ENCODE data around the gene CREM. TPM values are rescaled to one million over a fixed set of nuclear protein-coding genes. Genes with fewer than 3 reads are reported as not detected.
"Not testable (repeated sequence)": the region's sequence is repeated elsewhere in the genome, so short reads cannot be mapped to it uniquely, and the experiment has no call there.

CREM gene
- total RNA-seq: 189 and 190 TPM in 2 replicates

- Mint-ChIP-seq H3K4me3 (ENCODE audit: low read depth) (peak within 1 kb of the TSS; percentile 90), H3K27me3 (ENCODE audit: low read depth) (no peaks in the 10 kb centered on the region), H3K36me3 (ENCODE audit: low read depth) (peaks cover 14% of the 10 kb centered on the region), H3K4me1 (ENCODE audit: low read depth) (peaks cover 47% of the 10 kb centered on the region), H3K27ac (peak within 1 kb of the TSS; percentile 98), H3K9me3 (no peaks in the 10 kb centered on the region)
- intact Hi-C loops (cut with micrococcal nuclease): loop anchor here (1.0 to 10.0 kb wide), 9 partner anchors 23 to 516 kb away; partner anchors contain the start of genes CUL2 and FZD8
- DNase-seq (ENCODE audit: low spot score): peak; percentile 97
These were observed at the start of gene CREM for GRCh38 chr10:35126530-35127288. Gene CREM (plus strand): TSS chr10:35126846. CDS start chr10:35137836, 10,990 bp downstream.

- H3K27me3 Mint-ChIP-seq (ENCODE audit: low read depth): no peaks in the 10 kb centered on the region
- DNase-seq (ENCODE audit: low spot score): no peak
- intact Hi-C loops (cut with micrococcal nuclease): no loop called here
- peaks cover 34% of the 10 kb centered on the region for H3K36me3 Mint-ChIP-seq (ENCODE audit: low read depth)
- H3K27ac Mint-ChIP-seq: no peak overlapping the region
- H3K9me3 Mint-ChIP-seq: peaks cover 6% of the 10 kb centered on the region
- H3K4me3 Mint-ChIP-seq (ENCODE audit: low read depth): no peak overlapping the region
- peaks cover 7% of the 10 kb centered on the region for H3K4me1 Mint-ChIP-seq (ENCODE audit: low read depth)
These were observed 47.4 kb upstream of the CREM start for GRCh38 chr10:35079265-35079664.

- intact Hi-C loops (cut with micrococcal nuclease): no loop called here
- no peak for DNase-seq (ENCODE audit: low spot score)
- Mint-ChIP-seq H3K27ac (no peak overlapping the region), H3K27me3 (ENCODE audit: low read depth) (no peaks in the 10 kb centered on the region), H3K4me1 (ENCODE audit: low read depth) (peaks cover 8% of the 10 kb centered on the region), H3K9me3 (peaks cover 6% of the 10 kb centered on the region), H3K36me3 (ENCODE audit: low read depth) (peaks cover 35% of the 10 kb centered on the region), H3K4me3 (ENCODE audit: low read depth) (no peak overlapping the region)
These were observed 46.9 kb upstream of the CREM start for GRCh38 chr10:35079763-35080162.

- DNase-seq (ENCODE audit: low spot score); H3K27me3 Mint-ChIP-seq (ENCODE audit: low read depth); H3K27ac Mint-ChIP-seq; H3K4me3 Mint-ChIP-seq (ENCODE audit: low read depth); H3K9me3 Mint-ChIP-seq; H3K4me1 Mint-ChIP-seq (ENCODE audit: low read depth); intact Hi-C loops (cut with micrococcal nuclease): not testable (repeated sequence)
- peaks cover 35% of the 10 kb centered on the region for H3K36me3 Mint-ChIP-seq (ENCODE audit: low read depth)
These were observed 46.4 kb upstream of the CREM start for GRCh38 chr10:35080261-35080660.

- intact Hi-C loops (cut with micrococcal nuclease): no loop called here
- Mint-ChIP-seq H3K4me1 (ENCODE audit: low read depth) (peaks cover 23% of the 10 kb centered on the region), H3K27ac (no peak overlapping the region), H3K27me3 (ENCODE audit: low read depth) (no peaks in the 10 kb centered on the region), H3K9me3 (peaks cover 6% of the 10 kb centered on the region), H3K4me3 (ENCODE audit: low read depth) (no peak overlapping the region), H3K36me3 (ENCODE audit: low read depth) (peaks cover 55% of the 10 kb centered on the region)
- no peak for DNase-seq (ENCODE audit: low spot score)
These were observed 43.4 kb upstream of the CREM start for GRCh38 chr10:35083242-35083641.

GRCh38 chr10:35089611-35090161 is 37.0 kb upstream of the CREM start:
- DNase-seq (ENCODE audit: low spot score): peak; percentile 23
- peaks cover 27% of the 10 kb centered on the region for H3K36me3 Mint-ChIP-seq (ENCODE audit: low read depth)
- peak overlapping the region; percentile 94 for H3K4me3 Mint-ChIP-seq (ENCODE audit: low read depth)
- H3K27me3 Mint-ChIP-seq (ENCODE audit: low read depth): no peaks in the 10 kb centered on the region
- peaks cover 35% of the 10 kb centered on the region for H3K4me1 Mint-ChIP-seq (ENCODE audit: low read depth)
- intact Hi-C loops (cut with micrococcal nuclease): loop anchor here (2.0 to 5.0 kb wide), 2 partner anchors 37 to 97 kb away; partner anchors contain the start of gene CREM
- H3K9me3 Mint-ChIP-seq: no peaks in the 10 kb centered on the region
- peak overlapping the region; percentile 90 for H3K27ac Mint-ChIP-seq

GRCh38 chr10:35090162-35090954 is 36.3 kb upstream of the CREM start, which contains the start of gene CUL2:
Gene CUL2 (minus strand): TSS chr10:35090341. CDS start chr10:35071317, 19,024 bp downstream.
- Mint-ChIP-seq H3K9me3 (no peaks in the 10 kb centered on the region), H3K27me3 (ENCODE audit: low read depth) (no peaks in the 10 kb centered on the region), H3K27ac (peak within 1 kb of the TSS; percentile 95), H3K4me3 (ENCODE audit: low read depth) (peak within 1 kb of the TSS; percentile 94), H3K36me3 (ENCODE audit: low read depth) (peaks cover 27% of the 10 kb centered on the region), H3K4me1 (ENCODE audit: low read depth) (peaks cover 35% of the 10 kb centered on the region)
- intact Hi-C loops (cut with micrococcal nuclease): loop anchor here (2.0 to 5.0 kb wide), 2 partner anchors 36 to 98 kb away; partner anchors contain the start of gene CREM
- peak; percentile 91 for DNase-seq (ENCODE audit: low spot score)

GRCh38 chr10:35091994-35092790 is 34.5 kb upstream of the CREM start:
- Mint-ChIP-seq H3K36me3 (ENCODE audit: low read depth) (peaks cover 17% of the 10 kb centered on the region), H3K9me3 (no peaks in the 10 kb centered on the region), H3K27ac (no peak overlapping the region), H3K4me3 (ENCODE audit: low read depth) (no peak overlapping the region), H3K4me1 (ENCODE audit: low read depth) (peaks cover 29% of the 10 kb centered on the region), H3K27me3 (ENCODE audit: low read depth) (peaks cover 6% of the 10 kb centered on the region)
- intact Hi-C loops (cut with micrococcal nuclease): loop anchor here (2.0 to 5.0 kb wide), 2 partner anchors 35 to 100 kb away; partner anchors contain the start of gene CREM
- no peak for DNase-seq (ENCODE audit: low spot score)

- peaks cover 10% of the 10 kb centered on the region for H3K36me3 Mint-ChIP-seq (ENCODE audit: low read depth)
These were observed 33.8 kb upstream of the CREM start for GRCh38 chr10:35092851-35093250.

GRCh38 chr10:35096312-35096711 is 30.3 kb upstream of the CREM start:
- intact Hi-C loops (cut with micrococcal nuclease): no loop called here
- H3K4me1 Mint-ChIP-seq (ENCODE audit: low read depth): peaks cover 2% of the 10 kb centered on the region

More at GRCh38 chr10:35092851-35093250, 33.8 kb upstream of the CREM start:
- no peak overlapping the region for H3K4me3 Mint-ChIP-seq (ENCODE audit: low read depth)
- peaks cover 9% of the 10 kb centered on the region for H3K27me3 Mint-ChIP-seq (ENCODE audit: low read depth)
- intact Hi-C loops (cut with micrococcal nuclease): loop anchor here (5.0 kb wide), 1 partner anchor 101 kb away; no protein-coding TSS in a partner anchor
- peaks cover 23% of the 10 kb centered on the region for H3K4me1 Mint-ChIP-seq (ENCODE audit: low read depth)
- no peak overlapping the region for H3K27ac Mint-ChIP-seq
- DNase-seq (ENCODE audit: low spot score): no peak
- no peaks in the 10 kb centered on the region for H3K9me3 Mint-ChIP-seq

GRCh38 chr10:35097510-35097909 is 29.1 kb upstream of the CREM start:
- Mint-ChIP-seq H3K9me3 (no peaks in the 10 kb centered on the region), H3K36me3 (ENCODE audit: low read depth) (no peaks in the 10 kb centered on the region), H3K4me1 (ENCODE audit: low read depth) (no peaks in the 10 kb centered on the region), H3K4me3 (ENCODE audit: low read depth) (no peak overlapping the region), H3K27ac (no peak overlapping the region), H3K27me3 (ENCODE audit: low read depth) (peaks cover 20% of the 10 kb centered on the region)
- no peak for DNase-seq (ENCODE audit: low spot score)
- intact Hi-C loops (cut with micrococcal nuclease): no loop called here

More at GRCh38 chr10:35096312-35096711, 30.3 kb upstream of the CREM start:
- Mint-ChIP-seq H3K27me3 (ENCODE audit: low read depth) (peaks cover 20% of the 10 kb centered on the region), H3K9me3 (no peaks in the 10 kb centered on the region), H3K4me3 (ENCODE audit: low read depth) (no peak overlapping the region), H3K36me3 (ENCODE audit: low read depth) (no peaks in the 10 kb centered on the region), H3K27ac (no peak overlapping the region)
- DNase-seq (ENCODE audit: low spot score): no peak

GRCh38 chr10:35103882-35104281 is 22.8 kb upstream of the CREM start:
- Mint-ChIP-seq H3K27me3 (ENCODE audit: low read depth) (peaks cover 6% of the 10 kb centered on the region), H3K4me1 (ENCODE audit: low read depth) (no peaks in the 10 kb centered on the region), H3K27ac (no peak overlapping the region), H3K36me3 (ENCODE audit: low read depth) (no peaks in the 10 kb centered on the region), H3K4me3 (ENCODE audit: low read depth) (no peak overlapping the region), H3K9me3 (no peaks in the 10 kb centered on the region)
- DNase-seq (ENCODE audit: low spot score): no peak
- intact Hi-C loops (cut with micrococcal nuclease): no loop called here

All from activated T-helper 2 cell treated with anti-CD3 and anti-CD28 coated beads, Interferon-gamma antibody, Interleukin-2, Interleukin-4, amounts not matched to agents 10 μg/mL and 5 μg/mL and 100 μg/mL, durations not matched to agents 14 hours and 24 hours and 36 hours (primary cell).